Ureter (tissue), 1 donor: ENCODE data around the gene ZNF366. TPM values are rescaled to one million over a fixed set of nuclear protein-coding genes. Genes with fewer than 3 reads are reported as not detected.

ENCODE experiments used
- DNase-seq: peaks from one replicate; pipeline ENCODE4 v3.0.0-alpha.2; 2020; ENCODE audit warnings: low spot score
- total RNA-seq: library from RNA; stranded (reverse); gene quantifications from one replicate; pipeline ENCODE4 v1.2.4, GENCODE V29; 2023
- donor health status: DM: yes; HTN: yes; CAD: no.

Gene ZNF366
- total RNA-seq, 1 donor from 2014 or later, result 6.0 TPM

DNA sequence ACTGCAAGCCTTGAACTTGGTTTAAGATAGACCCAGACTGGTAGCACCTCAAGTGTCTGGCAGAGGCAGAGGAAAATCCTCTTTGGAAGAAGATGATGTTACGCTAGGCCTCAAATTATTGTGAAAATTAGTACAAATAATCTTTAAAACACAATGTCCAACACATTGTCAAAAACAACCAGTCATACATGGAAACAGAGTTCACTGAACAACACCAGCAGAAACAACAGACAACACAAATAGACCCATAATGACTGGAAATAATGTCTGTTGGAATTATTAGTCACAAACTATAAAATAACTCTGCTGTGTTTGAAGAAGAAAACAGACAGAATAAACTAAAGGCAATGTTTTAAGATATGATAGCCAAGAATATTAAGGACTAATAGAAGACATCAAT, 15.4 kb upstream of the ZNF366 start:
- DNase-seq, result no peak

DNA sequence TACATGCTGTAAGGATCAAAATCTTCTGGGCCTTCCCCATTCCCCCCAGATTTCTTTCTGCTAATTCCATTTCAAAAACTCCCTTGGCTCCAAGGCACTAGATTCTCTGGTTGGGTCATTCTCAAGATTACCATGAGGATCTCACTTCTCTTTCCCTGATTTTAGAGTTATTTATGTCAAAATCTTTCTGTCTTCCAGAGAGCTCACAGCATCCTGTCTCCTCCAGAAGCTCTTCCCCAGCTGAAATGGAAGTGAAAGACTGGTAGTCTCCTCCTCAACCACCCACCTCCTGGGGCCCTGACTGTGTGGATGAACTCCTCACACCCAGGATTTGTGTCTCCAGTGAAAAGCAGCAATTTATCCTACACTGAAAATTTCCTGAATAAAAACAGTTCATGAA, 11.9 kb upstream of the ZNF366 start:
- no peak for DNase-seq

DNA sequence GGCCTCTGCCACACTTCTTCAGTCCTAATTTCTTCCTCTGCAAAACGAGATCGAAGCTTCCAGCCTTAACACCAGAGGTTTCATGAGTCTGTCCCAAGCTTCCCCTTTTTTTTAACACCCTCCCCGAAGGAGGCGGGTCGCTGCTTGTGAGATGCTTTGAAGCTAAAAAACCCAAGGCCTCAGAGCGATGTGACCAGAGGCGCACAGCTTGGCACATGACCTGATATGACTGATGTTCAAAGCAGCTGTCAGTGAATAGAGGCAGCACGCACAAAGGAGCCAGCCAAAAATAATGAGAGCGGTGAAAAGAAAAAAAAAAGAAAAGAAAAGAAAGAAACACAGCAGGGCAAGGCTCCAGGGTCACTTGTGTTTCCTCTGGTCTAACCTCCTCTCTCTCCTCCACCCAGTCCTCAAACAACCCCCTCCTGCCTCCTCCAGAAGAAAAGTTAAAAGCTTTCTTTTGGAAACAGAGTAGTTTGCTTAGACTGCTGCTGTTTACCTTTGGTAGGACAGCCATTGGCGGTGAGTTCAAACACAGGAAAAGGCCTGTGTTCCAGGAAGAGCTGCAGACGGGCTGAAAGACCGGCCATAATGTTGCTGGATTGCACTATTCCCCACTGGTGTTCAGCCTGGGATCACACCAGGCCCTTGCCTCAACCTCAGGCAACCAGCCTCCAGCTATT, 10.9 kb upstream of the ZNF366 start:
- DNase-seq, result no peak

GRCh38 chr5:72516916-72517315, 9.7 kb upstream of the ZNF366 start:
- no peak for DNase-seq

GRCh38 chr5:72515211-72515610, 8.0 kb upstream of the ZNF366 start:
- DNase-seq, result no peak

GRCh38 chr5:72512593-72512860, 5.3 kb upstream of the ZNF366 start:
- DNase-seq, result no peak

- DNase-seq, result no peak
Measured at GRCh38 chr5:72511774-72512592, 4.8 kb upstream of the ZNF366 start.

- no peak for DNase-seq
Measured at GRCh38 chr5:72511366-72511765, 4.2 kb upstream of the ZNF366 start.

DNA sequence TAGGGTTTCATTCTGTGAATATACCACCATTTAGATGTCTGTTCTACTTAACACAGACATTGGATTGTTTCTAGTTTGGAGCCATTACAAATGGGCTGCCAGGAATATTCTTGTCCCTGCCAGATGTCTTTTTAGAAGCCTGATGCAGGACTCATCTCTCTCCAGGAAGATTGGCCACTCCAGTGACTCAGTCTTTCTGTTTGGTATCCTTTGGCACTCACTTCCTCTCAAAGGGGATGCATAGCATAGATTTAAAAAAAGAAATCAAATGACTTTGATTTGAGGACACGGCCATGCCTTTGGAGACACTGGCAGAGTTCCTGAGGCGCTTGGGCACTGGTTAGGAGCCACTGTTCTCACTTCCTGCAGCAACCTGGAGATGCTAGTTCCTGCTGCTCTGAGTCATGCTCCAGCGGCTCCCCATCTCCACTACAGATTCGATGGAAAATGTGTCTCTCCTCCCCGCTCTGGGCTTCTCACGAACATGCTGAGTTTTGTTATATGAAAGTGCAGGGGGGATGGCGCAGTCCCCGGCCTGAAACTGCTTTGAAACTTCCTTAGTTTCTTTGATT, 3.5 kb upstream of the ZNF366 start:
- no peak for DNase-seq

GRCh38 chr5:72509401-72509800, 2.2 kb upstream of the ZNF366 start:
- no peak for DNase-seq

DNA sequence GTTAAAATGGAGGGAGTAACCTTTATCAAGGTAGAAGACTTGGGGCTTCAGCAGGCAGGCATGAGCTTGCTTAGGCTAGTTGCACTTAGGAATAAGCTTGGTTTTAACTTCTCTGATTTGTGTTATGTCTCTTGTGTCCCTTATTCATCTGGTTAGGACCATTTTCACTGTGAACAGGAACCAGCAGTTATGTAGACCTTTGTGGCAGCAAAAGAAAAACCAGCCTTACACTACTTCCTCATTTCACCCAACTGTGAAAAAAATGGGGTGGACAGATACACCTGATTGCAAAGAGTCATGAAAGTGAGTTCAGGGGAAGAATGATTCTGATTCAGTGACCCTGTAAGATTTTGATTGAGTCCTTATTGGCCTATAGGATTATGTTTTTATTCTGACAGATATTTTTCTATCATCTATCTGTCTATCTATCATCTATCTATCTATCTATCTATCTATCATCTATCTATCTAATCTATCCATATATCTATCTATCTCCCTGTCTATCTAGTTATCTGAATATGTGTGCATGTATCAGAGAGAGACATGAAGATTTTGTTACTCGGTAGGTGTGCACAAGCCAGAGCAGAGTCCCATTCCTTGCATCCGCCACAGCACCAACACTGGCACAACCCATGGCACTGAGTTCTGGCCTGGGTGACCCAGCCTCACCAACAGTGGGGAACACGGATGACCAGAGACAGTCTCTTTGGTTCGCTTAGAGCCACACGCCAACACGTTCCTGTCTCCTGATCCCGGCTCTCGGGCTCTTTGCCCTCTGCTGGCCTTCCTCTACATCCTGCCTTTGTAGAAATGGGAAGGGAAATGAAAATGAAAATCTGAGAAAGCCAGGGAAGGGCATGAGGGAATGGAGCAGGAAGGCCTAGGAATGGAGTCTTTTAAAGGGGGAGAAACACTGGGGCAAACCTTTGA, 1.3 kb upstream of the ZNF366 start:
- no peak for DNase-seq

- no peak for DNase-seq
Measured at GRCh38 chr5:72507907-72508238, 663 bp upstream of the ZNF366 start.

DNA sequence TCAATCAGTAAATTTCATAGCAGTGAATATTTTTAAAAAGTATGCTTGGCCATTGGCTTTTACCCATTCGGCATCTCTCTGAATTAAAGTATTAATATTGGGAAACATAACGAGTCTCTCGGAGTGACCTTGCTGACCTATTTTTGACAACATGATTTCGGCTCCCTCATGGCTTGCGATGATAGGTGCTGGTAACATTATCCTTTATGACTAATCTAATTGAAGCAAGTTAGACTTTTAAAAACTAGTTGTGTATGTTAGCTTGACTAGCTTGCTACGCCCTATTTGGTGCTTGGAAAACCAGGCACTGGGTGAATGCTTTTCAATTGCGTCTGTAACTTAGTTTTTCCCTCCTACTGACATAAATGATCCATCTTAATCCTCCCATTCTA, 1.1 kb downstream of the ZNF366 start:
- no peak for DNase-seq

DNA sequence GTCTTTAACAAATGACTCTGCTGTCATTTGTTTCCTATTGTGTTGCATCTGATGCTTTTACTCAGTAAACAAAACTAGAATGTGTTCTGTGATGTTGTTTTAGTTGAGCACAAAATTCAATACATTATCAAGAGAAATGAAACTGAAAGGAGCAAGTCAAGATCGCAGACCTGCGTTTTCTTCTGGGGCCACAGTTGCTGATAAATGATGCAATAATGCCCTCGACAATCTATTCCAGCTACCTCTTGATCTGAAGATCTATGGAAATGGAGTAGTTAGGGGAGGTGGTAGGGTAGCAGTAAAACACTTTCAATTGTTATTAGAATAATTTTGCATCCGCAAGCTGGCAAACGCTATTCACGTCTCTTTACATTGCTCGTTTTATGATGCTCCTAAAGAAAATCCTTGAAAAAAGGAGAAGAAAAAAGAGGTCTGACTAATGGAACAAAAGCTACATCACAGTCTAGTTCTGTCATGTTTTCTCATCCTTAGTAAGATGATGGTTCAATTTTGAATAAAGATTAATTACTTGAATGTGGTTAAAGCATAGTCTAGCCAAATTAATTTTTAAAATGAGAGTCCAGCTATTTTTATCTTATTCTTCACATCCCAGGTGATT, 1.6 kb downstream of the ZNF366 start:
- no peak for DNase-seq

- DNase-seq, result no peak
Measured at GRCh38 chr5:72505016-72505415, 2.2 kb downstream of the ZNF366 start.

DNA sequence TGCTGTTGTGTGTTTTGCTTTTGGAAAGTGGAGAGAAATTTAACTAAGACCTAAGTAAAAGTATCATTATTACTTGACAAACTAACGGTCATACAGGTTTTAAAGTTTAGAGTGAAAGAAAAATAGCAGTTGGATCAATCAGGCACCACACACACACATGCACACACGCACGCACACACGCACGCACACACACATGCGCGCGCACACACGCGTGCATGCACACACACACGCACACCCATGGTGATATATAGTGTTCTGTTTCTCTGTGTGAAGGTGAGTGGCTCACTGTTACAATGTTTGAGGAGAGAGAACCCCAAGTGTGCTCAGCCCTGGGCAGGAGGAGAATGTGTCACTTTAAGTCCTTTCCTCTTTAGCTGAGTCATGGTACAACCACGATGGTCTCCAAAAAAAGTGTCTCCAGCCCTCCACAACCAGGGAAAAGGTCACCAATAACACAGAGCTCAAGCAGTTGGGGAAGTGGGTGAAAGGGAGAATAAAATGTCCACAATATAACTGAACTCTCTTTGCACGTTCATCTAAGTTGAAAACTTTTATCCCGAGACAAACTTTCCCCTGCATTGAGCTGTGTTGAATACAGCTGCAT, 3.2 kb downstream of the ZNF366 start:
- DNase-seq, result no peak

DNA sequence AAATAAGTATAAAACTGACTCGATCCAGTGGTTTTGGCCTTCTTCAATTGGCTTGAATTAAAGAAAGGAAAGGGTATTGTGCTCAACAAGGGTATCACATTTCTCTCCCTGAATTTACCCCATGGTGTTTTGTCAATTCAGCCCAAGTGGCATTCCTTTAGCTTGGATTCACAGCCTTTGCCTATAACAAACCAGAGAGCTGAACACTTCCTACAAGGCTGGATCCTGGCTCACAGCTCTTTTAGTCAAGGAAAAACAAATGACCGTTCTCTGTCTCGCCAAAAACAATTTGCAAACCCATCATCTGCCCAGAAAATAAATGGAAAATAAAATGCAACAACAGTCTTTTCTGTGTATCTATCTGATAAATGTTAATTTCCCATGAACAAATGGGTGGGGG, 5.7 kb downstream of the ZNF366 start:
- no peak for DNase-seq

DNA sequence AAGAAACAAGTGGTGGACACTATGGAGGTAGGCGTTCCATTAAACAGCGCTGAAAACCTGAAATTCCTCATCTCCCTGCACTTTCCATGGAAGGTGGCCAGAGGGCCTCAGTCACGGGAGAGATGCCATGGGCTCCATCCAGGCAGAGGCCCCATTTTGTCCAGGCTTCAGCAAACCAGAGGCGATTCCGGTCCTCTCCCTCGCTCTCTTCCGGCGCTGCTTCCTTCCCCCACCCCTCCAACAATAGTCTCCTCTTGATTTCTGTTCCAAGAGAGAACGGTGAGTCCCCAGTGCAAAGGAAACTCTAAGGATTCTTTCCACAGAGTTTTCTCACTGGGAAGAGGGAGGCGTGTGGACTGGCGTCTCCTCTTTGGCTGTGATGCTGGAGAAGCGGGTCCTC, 7.5 kb downstream of the ZNF366 start:
- DNase-seq, result no peak

DNA sequence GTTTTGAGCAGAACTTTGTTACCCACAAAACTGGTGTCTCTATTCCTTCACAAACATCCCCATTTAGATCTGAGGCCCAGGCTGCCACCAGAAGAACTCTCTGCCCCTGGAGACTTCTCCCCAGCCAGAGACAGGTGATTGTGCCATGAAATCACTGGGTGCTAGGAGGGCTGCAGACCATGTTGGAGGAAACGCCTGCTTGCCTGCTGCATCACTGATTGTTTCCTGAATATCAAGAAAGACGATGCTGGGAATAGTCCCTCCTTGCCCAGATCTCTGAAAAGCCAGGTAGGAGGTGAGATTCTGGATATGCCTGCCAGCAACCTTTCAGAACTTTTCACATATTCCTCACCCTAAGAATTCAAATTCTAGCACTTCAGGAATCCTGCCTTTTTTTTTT, 8.1 kb downstream of the ZNF366 start:
- no peak for DNase-seq

DNA sequence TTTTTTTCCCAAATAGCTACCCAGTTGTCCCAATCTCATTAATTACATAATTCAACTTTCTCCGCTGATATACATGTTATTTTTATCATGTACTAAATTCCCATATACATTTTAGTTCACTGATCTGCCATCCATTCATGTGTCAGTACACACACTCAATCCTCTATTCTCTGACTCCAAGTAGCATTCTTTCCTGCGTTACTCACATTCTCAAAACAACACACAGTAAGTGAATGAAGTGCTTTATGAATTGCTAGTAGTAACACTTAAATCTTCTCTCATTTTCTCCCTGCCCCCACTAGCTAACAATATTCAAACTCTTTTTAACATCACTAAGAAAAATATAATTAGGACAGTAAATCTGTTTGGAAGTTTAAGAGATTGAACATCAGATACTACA, 8.9 kb downstream of the ZNF366 start:
- no peak for DNase-seq

DNA sequence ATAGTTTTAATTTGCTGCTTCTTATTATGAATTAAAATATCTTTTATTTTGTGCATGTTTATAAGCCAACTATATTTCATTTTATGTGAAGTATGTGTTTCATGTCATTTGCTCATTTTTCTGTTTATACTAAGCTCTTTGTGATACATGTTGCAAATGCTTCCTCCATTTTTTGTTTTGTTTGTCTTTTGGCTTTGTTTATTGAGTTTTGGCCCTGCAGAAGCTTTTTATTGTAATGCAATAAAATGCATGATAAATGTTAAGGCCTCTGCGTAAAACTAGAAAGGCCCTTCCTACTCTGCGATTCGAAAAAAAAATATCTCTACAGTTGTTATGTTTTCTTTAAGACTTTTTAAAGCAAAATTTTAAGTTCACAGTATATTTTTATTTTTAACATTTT, 9.4 kb downstream of the ZNF366 start:
- DNase-seq, result no peak

DNA sequence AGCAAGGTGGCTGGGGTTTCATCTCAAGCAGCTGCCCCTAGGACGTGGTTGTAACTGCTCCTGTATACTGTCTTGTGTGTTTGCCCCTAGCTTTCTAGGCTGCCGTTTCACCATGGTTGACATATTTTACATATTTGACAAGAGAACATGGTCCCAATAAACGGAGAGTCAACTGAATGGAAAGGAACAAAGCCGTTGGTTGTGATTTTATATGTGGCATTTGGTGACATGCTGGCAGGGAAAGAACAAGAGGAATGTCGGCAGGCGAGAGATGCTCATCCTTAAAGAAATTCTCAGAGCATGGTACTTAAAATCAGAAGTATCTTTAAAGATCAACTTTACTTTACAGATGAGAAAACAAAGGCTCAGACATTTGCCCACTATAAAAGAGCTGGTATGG, 11.8 kb downstream of the ZNF366 start:
- DNase-seq, result no peak
